Peyer's patch (tissue), 4 donors: ENCODE measurements around the gene MYO18B.

Experiments
- POLR2A ChIP-seq, 2 donors: fragments of 450-650 bp; IDR thresholded peaks; one replicate each; pipeline ENCODE4 v1.5.1; 2017; ENCODE audit warnings: antibody characterized with exemption in 2 of 2, mild to moderate bottlenecking in 2 of 2, moderate library complexity in 2 of 2
- TF ChIP-seq, protein P1 (sequence below), 6 experiments: fragments of 450-650 bp in 4 of 6; fragments of 200-600 bp in 2 of 6; sonication (generic) in 1 of 6; IDR thresholded peaks; one replicate each; pipeline ENCODE4 v1.5.1; 2017 to 2019; ENCODE audit warnings: antibody characterized with exemption in 6 of 6, mild to moderate bottlenecking in 3 of 6, moderate library complexity in 1 of 6

DNA sequence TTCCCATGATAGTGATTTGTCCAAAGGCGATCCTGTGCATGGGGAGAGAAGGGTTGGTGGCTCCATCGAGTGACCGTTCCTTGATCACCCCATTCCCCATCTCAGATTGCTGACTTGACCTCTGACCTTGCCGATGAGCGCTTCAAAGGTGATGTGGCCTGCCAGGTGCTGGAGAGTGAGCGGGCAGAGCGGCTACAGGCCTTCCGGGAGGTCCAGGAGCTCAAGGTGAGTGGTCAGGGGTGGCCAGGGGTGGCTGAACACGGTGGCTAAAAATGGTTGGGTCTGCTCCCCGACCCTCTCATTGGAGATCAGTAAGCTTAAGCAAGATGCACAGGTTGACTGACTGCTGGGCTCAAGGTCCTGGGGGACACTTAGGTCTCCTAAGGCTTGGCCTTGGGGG is 148.7 kb downstream of the MYO18B start:
- TF ChIP-seq, protein P1, sequence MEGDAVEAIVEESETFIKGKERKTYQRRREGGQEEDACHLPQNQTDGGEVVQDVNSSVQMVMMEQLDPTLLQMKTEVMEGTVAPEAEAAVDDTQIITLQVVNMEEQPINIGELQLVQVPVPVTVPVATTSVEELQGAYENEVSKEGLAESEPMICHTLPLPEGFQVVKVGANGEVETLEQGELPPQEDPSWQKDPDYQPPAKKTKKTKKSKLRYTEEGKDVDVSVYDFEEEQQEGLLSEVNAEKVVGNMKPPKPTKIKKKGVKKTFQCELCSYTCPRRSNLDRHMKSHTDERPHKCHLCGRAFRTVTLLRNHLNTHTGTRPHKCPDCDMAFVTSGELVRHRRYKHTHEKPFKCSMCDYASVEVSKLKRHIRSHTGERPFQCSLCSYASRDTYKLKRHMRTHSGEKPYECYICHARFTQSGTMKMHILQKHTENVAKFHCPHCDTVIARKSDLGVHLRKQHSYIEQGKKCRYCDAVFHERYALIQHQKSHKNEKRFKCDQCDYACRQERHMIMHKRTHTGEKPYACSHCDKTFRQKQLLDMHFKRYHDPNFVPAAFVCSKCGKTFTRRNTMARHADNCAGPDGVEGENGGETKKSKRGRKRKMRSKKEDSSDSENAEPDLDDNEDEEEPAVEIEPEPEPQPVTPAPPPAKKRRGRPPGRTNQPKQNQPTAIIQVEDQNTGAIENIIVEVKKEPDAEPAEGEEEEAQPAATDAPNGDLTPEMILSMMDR (IDR thresholded peaks at IDR 0.05), result no peak
- no peak for TF ChIP-seq POLR2A (IDR thresholded peaks at IDR 0.05)
